ENCODE measurements around the gene RMC1. TPM values are rescaled to one million over a fixed set of nuclear protein-coding genes. Genes with fewer than 3 reads are reported as not detected.
A peak's percentile ranks its signal among the peaks of the same experiment; 100 is the strongest.

Gene RMC1
- polyA plus RNA-seq, 4 donors: 9.5 to 96.4 (median 44.1) TPM

- WGBS, 3 donors: 81 to 89% (median 86%) methylated on average over 9 of the region's 9 CpGs
- Histone ChIP-seq H3K4me1 (ENCODE audit: control insufficient read depth in 3 of 3, insufficient read depth in 2 of 3, low read depth in 1 of 3, low read length in 2 of 3) (no peaks in the 10 kb centered on the region), H3K9me3 (ENCODE audit: control insufficient read depth in 2 of 2, insufficient read depth in 1 of 2, low read depth in 1 of 2, low read length in 1 of 2) (no peaks in the 10 kb centered on the region), H3K36me3 (ENCODE audit: control insufficient read depth in 3 of 3, insufficient read depth in 2 of 3, low read depth in 1 of 3, low read length in 3 of 3) (peaks cover 42 to 80% (median 43%) of the 10 kb centered on the region in 3 donors), H3K4me3 (ENCODE audit: low read depth in 1 of 3, low read length in 3 of 3) (no peak overlapping the region), H3K27me3 (ENCODE audit: control insufficient read depth in 3 of 3, insufficient read depth in 3 of 3, low read length in 3 of 3) (no peaks in the 10 kb centered on the region), H3K27ac (ENCODE audit: low read depth in 1 of 3, low read length in 2 of 3) (peak overlapping the region in 2 of 3 donors; percentile 8 to 38)
- FAIRE-seq: no peak
- no peak for DNase-seq
Measured at GRCh38 chr18:23539911-23540525, 36.7 kb downstream of the RMC1 start.

GRCh38 chr18:23540867-23541266 is 37.6 kb downstream of the RMC1 start:
- FAIRE-seq: no peak
- no peaks in the 10 kb centered on the region for H3K9me3 ChIP-seq (ENCODE audit: control insufficient read depth in 2 of 2, insufficient read depth in 1 of 2, low read depth in 1 of 2, low read length in 1 of 2)
- no peak overlapping the region for H3K4me3 ChIP-seq (ENCODE audit: low read depth in 1 of 3, low read length in 3 of 3)
- H3K4me1 ChIP-seq (ENCODE audit: control insufficient read depth in 3 of 3, insufficient read depth in 2 of 3, low read depth in 1 of 3, low read length in 2 of 3): no peaks in the 10 kb centered on the region
- H3K36me3 ChIP-seq (ENCODE audit: control insufficient read depth in 3 of 3, insufficient read depth in 2 of 3, low read depth in 1 of 3, low read length in 3 of 3): peaks cover 39 to 80% (median 41%) of the 10 kb centered on the region in 3 donors
- no peak overlapping the region for H3K27ac ChIP-seq (ENCODE audit: low read depth in 1 of 3, low read length in 2 of 3)
- peak in 1 of 2 donors; percentile 18 for DNase-seq
- 72 to 91% (median 78%) methylated on average over 5 of the region's 5 CpGs for WGBS, 3 donors
- H3K27me3 ChIP-seq (ENCODE audit: control insufficient read depth in 3 of 3, insufficient read depth in 3 of 3, low read length in 3 of 3): no peaks in the 10 kb centered on the region

GRCh38 chr18:23541349-23542093 is 38.2 kb downstream of the RMC1 start:
- H3K36me3 ChIP-seq (ENCODE audit: control insufficient read depth in 3 of 3, insufficient read depth in 2 of 3, low read depth in 1 of 3, low read length in 3 of 3): peaks cover 37 to 78% (median 39%) of the 10 kb centered on the region in 3 donors
- no peak for FAIRE-seq
- WGBS, 3 donors: 86 to 92% (median 89%) methylated on average over 9 of the region's 9 CpGs

GRCh38 chr18:23542461-23542860 is 39.1 kb downstream of the RMC1 start:
- H3K36me3 ChIP-seq (ENCODE audit: control insufficient read depth in 3 of 3, insufficient read depth in 2 of 3, low read depth in 1 of 3, low read length in 3 of 3): peaks cover 35 to 71% (median 39%) of the 10 kb centered on the region in 3 donors
- FAIRE-seq: no peak
- 96 to 100% (median 97%) methylated on average over 2 of the region's 2 CpGs for WGBS, 3 donors

More at GRCh38 chr18:23541349-23542093, 38.2 kb downstream of the RMC1 start:
- no peak for DNase-seq
- H3K27ac ChIP-seq (ENCODE audit: low read depth in 1 of 3, low read length in 2 of 3): no peak overlapping the region
- no peaks in the 10 kb centered on the region for H3K4me1 ChIP-seq (ENCODE audit: control insufficient read depth in 3 of 3, insufficient read depth in 2 of 3, low read depth in 1 of 3, low read length in 2 of 3)
- no peaks in the 10 kb centered on the region for H3K9me3 ChIP-seq (ENCODE audit: control insufficient read depth in 2 of 2, insufficient read depth in 1 of 2, low read depth in 1 of 2, low read length in 1 of 2)
- no peak overlapping the region for H3K4me3 ChIP-seq (ENCODE audit: low read depth in 1 of 3, low read length in 3 of 3)
- H3K27me3 ChIP-seq (ENCODE audit: control insufficient read depth in 3 of 3, insufficient read depth in 3 of 3, low read length in 3 of 3): no peaks in the 10 kb centered on the region

GRCh38 chr18:23545247-23545789 is 42.0 kb downstream of the RMC1 start:
- Histone ChIP-seq H3K27me3 (ENCODE audit: control insufficient read depth in 3 of 3, insufficient read depth in 3 of 3, low read length in 3 of 3) (no peaks in the 10 kb centered on the region), H3K4me3 (ENCODE audit: low read depth in 1 of 3, low read length in 3 of 3) (no peak overlapping the region), H3K9me3 (ENCODE audit: control insufficient read depth in 2 of 2, insufficient read depth in 1 of 2, low read depth in 1 of 2, low read length in 1 of 2) (no peaks in the 10 kb centered on the region), H3K27ac (ENCODE audit: low read depth in 1 of 3, low read length in 2 of 3) (no peak overlapping the region), H3K4me1 (ENCODE audit: control insufficient read depth in 3 of 3, insufficient read depth in 2 of 3, low read depth in 1 of 3, low read length in 2 of 3) (peaks cover 0 to 6% (median 0%) of the 10 kb centered on the region in 3 donors), H3K36me3 (ENCODE audit: control insufficient read depth in 3 of 3, insufficient read depth in 2 of 3, low read depth in 1 of 3, low read length in 3 of 3) (peaks cover 27 to 64% (median 28%) of the 10 kb centered on the region in 3 donors)
- FAIRE-seq (no peak), DNase-seq (peak in 1 of 2 donors; percentile 29)
- 71 to 87% (median 79%) methylated on average over 13 of the region's 13 CpGs for WGBS, 3 donors

More at GRCh38 chr18:23542461-23542860, 39.1 kb downstream of the RMC1 start:
- H3K27ac ChIP-seq (ENCODE audit: low read depth in 1 of 3, low read length in 2 of 3): no peak overlapping the region
- no peak for DNase-seq
- H3K4me1 ChIP-seq (ENCODE audit: control insufficient read depth in 3 of 3, insufficient read depth in 2 of 3, low read depth in 1 of 3, low read length in 2 of 3): peaks cover 0 to 1% (median 0%) of the 10 kb centered on the region in 3 donors
- no peaks in the 10 kb centered on the region for H3K27me3 ChIP-seq (ENCODE audit: control insufficient read depth in 3 of 3, insufficient read depth in 3 of 3, low read length in 3 of 3)
- H3K9me3 ChIP-seq (ENCODE audit: control insufficient read depth in 2 of 2, insufficient read depth in 1 of 2, low read depth in 1 of 2, low read length in 1 of 2): no peaks in the 10 kb centered on the region
- H3K4me3 ChIP-seq (ENCODE audit: low read depth in 1 of 3, low read length in 3 of 3): no peak overlapping the region

- no peaks in the 10 kb centered on the region for H3K27me3 ChIP-seq (ENCODE audit: control insufficient read depth in 3 of 3, insufficient read depth in 3 of 3, low read length in 3 of 3)
- peaks cover 23 to 65% (median 34%) of the 10 kb centered on the region in 3 donors for H3K36me3 ChIP-seq (ENCODE audit: control insufficient read depth in 3 of 3, insufficient read depth in 2 of 3, low read depth in 1 of 3, low read length in 3 of 3)
- no peak for DNase-seq
- FAIRE-seq: no peak
- H3K4me3 ChIP-seq (ENCODE audit: low read depth in 1 of 3, low read length in 3 of 3): no peak overlapping the region
- peaks cover 0 to 6% (median 0%) of the 10 kb centered on the region in 3 donors for H3K4me1 ChIP-seq (ENCODE audit: control insufficient read depth in 3 of 3, insufficient read depth in 2 of 3, low read depth in 1 of 3, low read length in 2 of 3)
- WGBS, 3 donors: 79 to 85% (median 82%) methylated on average over 3 of the region's 3 CpGs
- H3K27ac ChIP-seq (ENCODE audit: low read depth in 1 of 3, low read length in 2 of 3): peak overlapping the region in 1 of 3 donors; percentile 50
- H3K9me3 ChIP-seq (ENCODE audit: control insufficient read depth in 2 of 2, insufficient read depth in 1 of 2, low read depth in 1 of 2, low read length in 1 of 2): no peaks in the 10 kb centered on the region
Measured at GRCh38 chr18:23547306-23547705, 44.0 kb downstream of the RMC1 start.

GRCh38 chr18:23547846-23548245 is 44.5 kb downstream of the RMC1 start:
- peaks cover 0 to 6% (median 0%) of the 10 kb centered on the region in 3 donors for H3K4me1 ChIP-seq (ENCODE audit: control insufficient read depth in 3 of 3, insufficient read depth in 2 of 3, low read depth in 1 of 3, low read length in 2 of 3)
- H3K27ac ChIP-seq (ENCODE audit: low read depth in 1 of 3, low read length in 2 of 3): peak overlapping the region in 1 of 3 donors; percentile 50
- no peak overlapping the region for H3K4me3 ChIP-seq (ENCODE audit: low read depth in 1 of 3, low read length in 3 of 3)
- 49 to 67% (median 67%) methylated on average over 3 of the region's 3 CpGs for WGBS, 3 donors
- H3K9me3 ChIP-seq (ENCODE audit: control insufficient read depth in 2 of 2, insufficient read depth in 1 of 2, low read depth in 1 of 2, low read length in 1 of 2): no peaks in the 10 kb centered on the region
- DNase-seq: peak; percentile 60 to 70
- peaks cover 21 to 66% (median 37%) of the 10 kb centered on the region in 3 donors for H3K36me3 ChIP-seq (ENCODE audit: control insufficient read depth in 3 of 3, insufficient read depth in 2 of 3, low read depth in 1 of 3, low read length in 3 of 3)
- no peaks in the 10 kb centered on the region for H3K27me3 ChIP-seq (ENCODE audit: control insufficient read depth in 3 of 3, insufficient read depth in 3 of 3, low read length in 3 of 3)
- FAIRE-seq: no peak

GRCh38 chr18:23548275-23548674 is 45.0 kb downstream of the RMC1 start:
- Histone ChIP-seq H3K27ac (ENCODE audit: low read depth in 1 of 3, low read length in 2 of 3) (peak overlapping the region in 1 of 3 donors; percentile 50), H3K27me3 (ENCODE audit: control insufficient read depth in 3 of 3, insufficient read depth in 3 of 3, low read length in 3 of 3) (no peaks in the 10 kb centered on the region), H3K4me1 (ENCODE audit: control insufficient read depth in 3 of 3, insufficient read depth in 2 of 3, low read depth in 1 of 3, low read length in 2 of 3) (peaks cover 0 to 6% (median 0%) of the 10 kb centered on the region in 3 donors), H3K9me3 (ENCODE audit: control insufficient read depth in 2 of 2, insufficient read depth in 1 of 2, low read depth in 1 of 2, low read length in 1 of 2) (no peaks in the 10 kb centered on the region), H3K4me3 (ENCODE audit: low read depth in 1 of 3, low read length in 3 of 3) (no peak overlapping the region), H3K36me3 (ENCODE audit: control insufficient read depth in 3 of 3, insufficient read depth in 2 of 3, low read depth in 1 of 3, low read length in 3 of 3) (peaks cover 21 to 65% (median 39%) of the 10 kb centered on the region in 3 donors)
- WGBS, 3 donors: 70 to 100% (median 77%) methylated on average over 2 of the region's 2 CpGs
- no peak for DNase-seq
- FAIRE-seq: no peak
